H1 (cell line): ENCODE measurements around the gene ALS2CL. TPM values are rescaled to one million over a fixed set of nuclear protein-coding genes. Genes with fewer than 3 reads are reported as not detected.

Experiments
- CTCF ChIA-PET: fragments of 300-600 bp; sonication (Branson Sonifier 250); formaldehyde crosslinking; loops from one replicate; lab custom pipeline; 2021; ENCODE audit not compliant: partially characterized antibody; lab: Charles Lee
- POLR2A ChIA-PET: fragments of 300-600 bp; sonication (Branson Sonifier 250); formaldehyde crosslinking; loops from one replicate; lab custom pipeline; 2021; ENCODE audit warnings: inconsistent platforms; ENCODE audit not compliant: partially characterized antibody; lab: Charles Lee
- DNase-seq, 2 experiments: peaks; one replicate each; pipeline versions ENCODE4 v3.0.0 to v3.0.0-alpha.2; 2010 to 2022; ENCODE audit warnings: low spot score in 2 of 2, low read depth in 1 of 2, mixed read lengths in 1 of 2
- FAIRE-seq: peaks from 2 replicates; lab custom pipeline; 2011; peaks lifted over from hg19 to GRCh38; lab: Jason Lieb, UNC
- H2AFZ ChIP-seq: 2 replicates; pipeline ENCODE4 v1.8.1; 2012; ENCODE audit warnings: low read length, inconsistent platforms
- H2AK5ac ChIP-seq: 2 replicates; pipeline ENCODE4 v1.6.1; 2013; ENCODE audit warnings: low read depth, low read length
- H2BK120ac ChIP-seq: replicated peaks from 2 replicates; pipeline ENCODE3; 2013; ENCODE audit warnings: low read depth, low read length, inconsistent platforms
- H2BK12ac ChIP-seq: 2 replicates; pipeline ENCODE4 v1.6.1; 2013; ENCODE audit warnings: low read depth, low read length
- H2BK15ac ChIP-seq: 2 replicates; pipeline ENCODE4 v1.6.1; 2013; ENCODE audit warnings: low read length
- H2BK20ac ChIP-seq: 2 replicates; pipeline ENCODE4 v1.6.1; 2013; ENCODE audit warnings: low read length
- H2BK5ac ChIP-seq: 2 replicates; pipeline ENCODE4 v1.6.1; 2013; ENCODE audit warnings: low read depth, low read length
- H3K14ac ChIP-seq: 2 replicates; pipeline ENCODE4 v1.6.1; 2013; ENCODE audit warnings: inconsistent platforms; ENCODE audit not compliant: insufficient read length
- H3K18ac ChIP-seq: 2 replicates; pipeline ENCODE4 v1.6.1; 2013; ENCODE audit warnings: low read length; ENCODE audit errors: extremely low read depth
- H3K23ac ChIP-seq: 2 replicates; pipeline ENCODE4 v1.6.1; 2013; ENCODE audit warnings: inconsistent platforms; ENCODE audit not compliant: insufficient read length
- H3K23me2 ChIP-seq: 2 replicates; pipeline ENCODE4 v1.6.1; 2013; ENCODE audit warnings: low read depth, low read length
- H3K27ac ChIP-seq: 2 replicates; pipeline ENCODE4 v1.6.1; 2011; ENCODE audit warnings: low read depth, low read length, inconsistent platforms
- H3K27me3 ChIP-seq, 4 experiments: replicated peaks in 1 of 4; 1 replicate in 1 of 4; 2 replicates in 3 of 4; pipeline versions ENCODE4 v1.6.1 to v1.8.1; 2011 to 2013; ENCODE audit warnings: low read length in 3 of 4, mild to moderate bottlenecking in 3 of 4, inconsistent platforms in 2 of 4, mixed read lengths in 2 of 4, moderate library complexity in 1 of 4; ENCODE audit not compliant: control insufficient read depth in 3 of 4, insufficient read depth in 3 of 4; ENCODE audit errors: extremely low read depth in 1 of 4
- H3K36me3 ChIP-seq, 4 experiments: 2 replicates each; pipeline versions ENCODE4 v1.6.1 to v1.8.1; 2011 to 2013; ENCODE audit warnings: mild to moderate bottlenecking in 4 of 4, low read length in 3 of 4, moderate library complexity in 2 of 4, control low read depth in 1 of 4, inconsistent platforms in 1 of 4; ENCODE audit not compliant: insufficient read depth in 4 of 4, control insufficient read depth in 2 of 4
- H3K4ac ChIP-seq: replicated peaks from 2 replicates; pipeline ENCODE3; 2013; ENCODE audit warnings: low read length, low read depth, mixed read lengths, inconsistent platforms; ENCODE audit not compliant: insufficient read length
- H3K4me1 ChIP-seq, 4 experiments: replicated peaks in 1 of 4; 1 replicate in 1 of 4; 2 replicates in 3 of 4; pipeline versions ENCODE4 v1.6.1 to v1.8.1; 2011 to 2013; ENCODE audit warnings: low read length in 3 of 4, inconsistent platforms in 2 of 4, mixed read lengths in 1 of 4; ENCODE audit not compliant: insufficient read depth in 4 of 4, control insufficient read depth in 3 of 4
- H3K4me2 ChIP-seq, 2 experiments: 2 replicates each; pipeline versions ENCODE4 v1.6.1 to v1.8.1; 2011 to 2013; ENCODE audit warnings: low read depth in 2 of 2, low read length in 2 of 2, control low read depth in 1 of 2, inconsistent platforms in 1 of 2, mild to moderate bottlenecking in 1 of 2; ENCODE audit not compliant: insufficient read depth in 1 of 2
- H3K4me3 ChIP-seq, 4 experiments: fragments of 200-600, 300-600 bp in 1 of 4; sonication (generic), shearing (Covaris generic), sonication (Bioruptor Twin) in 1 of 4; 2 replicates each; pipeline versions ENCODE4 v1.5.1 to v1.8.1; 2011 to 2016; ENCODE audit warnings: low read length in 4 of 4, low read depth in 3 of 4, control low read depth in 2 of 4, inconsistent platforms in 2 of 4, mild to moderate bottlenecking in 2 of 4, mixed read lengths in 1 of 4, moderate library complexity in 1 of 4; ENCODE audit not compliant: insufficient read depth in 2 of 4; ENCODE audit errors: extremely low read depth in 1 of 4
- H3K56ac ChIP-seq: replicated peaks from 2 replicates; pipeline ENCODE3; 2013; ENCODE audit warnings: low read depth, mild to moderate bottlenecking, mixed read lengths, low read length, inconsistent platforms; ENCODE audit not compliant: insufficient read length
- H3K79me1 ChIP-seq: 2 replicates; pipeline ENCODE4 v1.6.1; 2013; ENCODE audit warnings: low read depth, low read length, control low read depth
- H3K79me2 ChIP-seq, 2 experiments: 2 replicates each; pipeline versions ENCODE4 v1.6.1 to v1.8.1; 2012 to 2013; ENCODE audit warnings: low read length in 2 of 2, mild to moderate bottlenecking in 2 of 2, inconsistent platforms in 1 of 2; ENCODE audit not compliant: insufficient read depth in 2 of 2, control insufficient read depth in 1 of 2
- H3K9ac ChIP-seq, 4 experiments: replicated peaks in 1 of 4; 1 replicate in 1 of 4; 2 replicates in 3 of 4; pipeline versions ENCODE4 v1.6.1 to v1.8.1; 2011 to 2013; ENCODE audit warnings: low read depth in 3 of 4, low read length in 3 of 4, control low read depth in 2 of 4, mild to moderate bottlenecking in 2 of 4, moderate library complexity in 2 of 4, inconsistent platforms in 1 of 4; ENCODE audit errors: extremely low read depth in 1 of 4
- H3K9me3 ChIP-seq, 2 experiments: 2 replicates each; pipeline versions ENCODE4 v1.6.1 to v1.8.1; 2012 to 2013; ENCODE audit warnings: mild to moderate bottlenecking in 2 of 2, moderate library complexity in 2 of 2, control low read depth in 1 of 2, inconsistent platforms in 1 of 2, low read depth in 1 of 2, low read length in 1 of 2, mixed read lengths in 1 of 2; ENCODE audit not compliant: insufficient read depth in 2 of 2
- H4K20me1 ChIP-seq, 2 experiments: replicated peaks in 1 of 2; 2 replicates each; pipeline versions ENCODE3 to v1.8.1; 2011 to 2013; ENCODE audit warnings: inconsistent platforms in 2 of 2, low read length in 2 of 2, mild to moderate bottlenecking in 1 of 2; ENCODE audit not compliant: insufficient read depth in 2 of 2, control insufficient read depth in 1 of 2
- H4K5ac ChIP-seq: 2 replicates; pipeline ENCODE4 v1.6.1; 2013; ENCODE audit warnings: low read length, low read depth, mixed read lengths, inconsistent platforms; ENCODE audit not compliant: insufficient read length
- H4K8ac ChIP-seq: 2 replicates; pipeline ENCODE4 v1.8.0; 2013; ENCODE audit warnings: mild to moderate bottlenecking, moderate library complexity, low read length, inconsistent platforms; ENCODE audit not compliant: insufficient read depth; ENCODE audit errors: extremely low read depth
- H4K91ac ChIP-seq: replicated peaks from 2 replicates; pipeline ENCODE3; 2013; ENCODE audit warnings: low read length, mixed read lengths, inconsistent platforms; ENCODE audit not compliant: insufficient read length
- CHD2 ChIP-seq: IDR thresholded peaks from 2 replicates; pipeline ENCODE4 v1.6.1; 2012; ENCODE audit warnings: low read length, improper control_type of control experiment
- EP300 ChIP-seq, 2 experiments: IDR thresholded peaks; 1 replicate in 1 of 2; 2 replicates in 1 of 2; pipeline ENCODE4 v1.6.1; 2011 to 2012; ENCODE audit warnings: low read depth in 2 of 2, low read length in 2 of 2, mild to moderate bottlenecking in 2 of 2, borderline replicate concordance in 1 of 2, inconsistent platforms in 1 of 2, moderate library complexity in 1 of 2
- HDAC6 ChIP-seq: IDR thresholded peaks from one replicate; pipeline ENCODE4 v1.7.1; 2012; ENCODE audit warnings: low read depth, mild to moderate bottlenecking, inconsistent platforms, low read length, moderate library complexity
- JUND ChIP-seq: IDR thresholded peaks from 2 replicates; pipeline ENCODE4 v1.6.1; 2011; ENCODE audit warnings: mild to moderate bottlenecking, improper control_type of control experiment, low read length
- PHF8 ChIP-seq: fragments of 200-600 bp; sonication (generic); conservative IDR thresholded peaks from 2 replicates; pipeline ENCODE4 v1.7.1; 2012; ENCODE audit warnings: low read depth, mild to moderate bottlenecking, inconsistent platforms, low read length, moderate library complexity
- POLR2A ChIP-seq, 2 experiments: IDR thresholded peaks; 1 replicate in 1 of 2; 2 replicates in 1 of 2; pipeline ENCODE4 v1.6.1; 2011; ENCODE audit warnings: low read depth in 2 of 2, low read length in 2 of 2, mild to moderate bottlenecking in 2 of 2; ENCODE audit errors: control extremely low read depth in 1 of 2
- RNF2 ChIP-seq: fragments of 200-900, 300-1000 bp; sonication (generic); IDR thresholded peaks from 2 replicates; pipeline ENCODE4 v1.7.1; 2016; ENCODE audit warnings: borderline replicate concordance, low read depth, mild to moderate bottlenecking, antibody characterized with exemption, low read length; ENCODE audit not compliant: poor library complexity, severe bottlenecking; ENCODE audit errors: missing control alignments
- SAP30 ChIP-seq: fragments of 300-600 bp; sonication (generic); IDR thresholded peaks from 2 replicates; pipeline ENCODE4 v1.7.1; 2012; ENCODE audit warnings: low read length, moderate library complexity, mild to moderate bottlenecking, inconsistent platforms; ENCODE audit not compliant: insufficient read depth, insufficient replicate concordance
- SIRT6 ChIP-seq: IDR thresholded peaks from one replicate; pipeline ENCODE4 v1.7.1; 2012; ENCODE audit warnings: low read length, inconsistent platforms
- SP1 ChIP-seq: IDR thresholded peaks from 2 replicates; pipeline ENCODE4 v1.6.1; 2011; ENCODE audit warnings: low read depth, low read length
- TAF1 ChIP-seq: IDR thresholded peaks from 2 replicates; pipeline ENCODE4 v1.6.1; 2011; ENCODE audit warnings: mild to moderate bottlenecking, low read depth, low read length
- WGBS, 2 experiments: shearing (Covaris generic) in 1 of 2; methylation state at CpG; one replicate each; pipeline versions ENCODE4 v1.1.6 to v1.1.7; 2013 to 2015; ENCODE audit warnings: low lambda C conversion rate in 2 of 2, mixed read lengths in 2 of 2, inconsistent platforms in 1 of 2, low coverage in 1 of 2, missing lambda C conversion rate in 1 of 2; ENCODE audit not compliant: insufficient replicate concordance in 2 of 2, insufficient coverage in 1 of 2, insufficient read length in 1 of 2; ENCODE audit errors: extremely low coverage in 1 of 2, missing lambda C conversion rate in 1 of 2; 5-methylcytosine and 5-hydroxymethylcytosine counted together
- polyA plus RNA-seq, 7 experiments: library from polyadenylated mRNA; depleted of rRNA in 3 of 7; stranded (reverse) in 5 of 7; unstranded in 2 of 7; fragments of >200 nt in 5 of 7; fragments of 200-250 nt in 2 of 7; gene quantifications; 1 replicate in 5 of 7; 2 replicates in 1 of 7; 4 replicates in 1 of 7; pipeline versions ENCODE4 v1.2.1 to v1.2.3, GENCODE V29; 2011 to 2013; ENCODE audit warnings: missing spikeins in 2 of 7, mixed read lengths in 2 of 7
- total RNA-seq: library from RNA; stranded (reverse); fragmentation: NEBNext Ultra II Directional; extraction: Animal tissue kit (Norgen Biotek cat#: 25700); gene quantifications from 2 replicates; pipeline ENCODE4 v1.2.1, GENCODE V29; 2021

ALS2CL gene
- total and polyA plus RNA-seq, 2 of the 8 experiments (the other 6 are each of a cell fraction or from before 2014, with no cell fraction given), result 4.8 to 5.4 TPM

GRCh38 chr3:46695962-46696894, 2.7 kb upstream of the ALS2CL start:
- no peak overlapping the region for H2BK120ac ChIP-seq
- H2BK15ac ChIP-seq, result peak overlapping the region; percentile 95
- H3K18ac ChIP-seq, result no peak overlapping the region
- H3K27me3 ChIP-seq, result peaks cover 2 to 42% (median 26%) of the 10 kb centered on the region in 4 experiments
- no peak overlapping the region for H4K8ac ChIP-seq
- no peak overlapping the region for H3K4me3 ChIP-seq
- 93% methylated on average over 4 of the region's 4 CpGs; no CpG with 5 or more reads in 1 of the 2 experiments for WGBS, 2 experiments
- H3K4ac ChIP-seq, result no peak overlapping the region
- no peak overlapping the region for H2AFZ ChIP-seq
- no peak overlapping the region for H3K23ac ChIP-seq
- peak overlapping the region; percentile 68; the same call in 1 of the 2 replicates for H2BK12ac ChIP-seq
- ChIA-PET POLR2A (interaction anchor here (1.0 kb wide), 1 partner anchor 112 kb away, joined by 3 read pairs; no protein-coding TSS in a partner anchor), CTCF (interaction anchor here (0.6 to 7.2 kb wide), 25 partner anchors 11 to 257 kb away, joined by 3 to 64 read pairs (median 4); no protein-coding TSS in a partner anchor)
- no peak overlapping the region for H3K27ac ChIP-seq
- no peaks in the 10 kb centered on the region for H3K79me1 ChIP-seq
- no peak overlapping the region for H4K91ac ChIP-seq
- H2BK20ac ChIP-seq, result 0 out of 2 replicates have a peak overlapping the region, but pooled peaks have one; percentile 86
- no peak overlapping the region for H3K14ac ChIP-seq
- H3K9me3 ChIP-seq, result no peaks in the 10 kb centered on the region
- DNase-seq, result no peak
- peaks cover 6% of the 10 kb centered on the region; the same call in 1 of the 2 replicates for H3K23me2 ChIP-seq
- H4K5ac ChIP-seq, result no peak overlapping the region
- no peak overlapping the region for H3K56ac ChIP-seq
- H3K4me2 ChIP-seq, result no peak overlapping the region
- no peaks in the 10 kb centered on the region for H3K79me2 ChIP-seq
- H3K9ac ChIP-seq, result no peak overlapping the region
- peaks cover 0 to 8% of the 10 kb centered on the region in 2 experiments for H4K20me1 ChIP-seq
- H3K36me3 ChIP-seq, result no peaks in the 10 kb centered on the region
- H2AK5ac ChIP-seq, result peak overlapping the region; percentile 70; the same call in 1 of the 2 replicates
- no peak overlapping the region for H2BK5ac ChIP-seq
- FAIRE-seq, result no peak
- H3K4me1 ChIP-seq, result peaks cover 0 to 24% (median 19%) of the 10 kb centered on the region in 4 experiments; a peak in 6 of 7 replicates
- no peak for TF ChIP-seq HDAC6
- TF ChIP-seq JUND, result no peak
- TF ChIP-seq TAF1, result no peak
- no peak for TF ChIP-seq POLR2A (IDR thresholded peaks at IDR 0.05; ENCODE audit: control extremely low read depth in 1 of 2, low read depth in 2 of 2, low read length in 2 of 2)
- TF ChIP-seq EP300 (IDR thresholded peaks at IDR 0.05; ENCODE audit: borderline replicate concordance in 1 of 2, low read depth in 2 of 2, low read length in 2 of 2), result no peak
- TF ChIP-seq SIRT6, result no peak
- TF ChIP-seq PHF8, result no peak
- no peak for TF ChIP-seq CHD2
- no peak for TF ChIP-seq RNF2
- no peak for TF ChIP-seq SP1
- TF ChIP-seq SAP30, result no peak
